H4 (cell line): ENCODE measurements around the gene CHFR. TPM values are rescaled to one million over a fixed set of nuclear protein-coding genes. Genes with fewer than 3 reads are reported as not detected.
"Not testable (repeated sequence)": the region's sequence is repeated elsewhere in the genome, so short reads cannot be mapped to it uniquely, and the experiment has no call there.

Source experiments
- DNase-seq: peaks from one replicate; pipeline ENCODE4 v3.0.0-alpha.2; 2015; ENCODE audit warnings: low spot score
- total RNA-seq: library from RNA; depleted of rRNA; stranded (reverse); fragments of >200 nt; shearing (Covaris generic); gene quantifications from 2 replicates; pipeline ENCODE4 v1.2.3, GENCODE V29; 2014

The CHFR gene
- total RNA-seq, 1 experiment from 2014 or later: 6.4 TPM

- no peak for DNase-seq
Observed at GRCh38 chr12:132874175-132874574, 13.2 kb downstream of the CHFR start.

- DNase-seq: no peak
Observed at GRCh38 chr12:132873724-132874123, 13.7 kb downstream of the CHFR start.

DNA sequence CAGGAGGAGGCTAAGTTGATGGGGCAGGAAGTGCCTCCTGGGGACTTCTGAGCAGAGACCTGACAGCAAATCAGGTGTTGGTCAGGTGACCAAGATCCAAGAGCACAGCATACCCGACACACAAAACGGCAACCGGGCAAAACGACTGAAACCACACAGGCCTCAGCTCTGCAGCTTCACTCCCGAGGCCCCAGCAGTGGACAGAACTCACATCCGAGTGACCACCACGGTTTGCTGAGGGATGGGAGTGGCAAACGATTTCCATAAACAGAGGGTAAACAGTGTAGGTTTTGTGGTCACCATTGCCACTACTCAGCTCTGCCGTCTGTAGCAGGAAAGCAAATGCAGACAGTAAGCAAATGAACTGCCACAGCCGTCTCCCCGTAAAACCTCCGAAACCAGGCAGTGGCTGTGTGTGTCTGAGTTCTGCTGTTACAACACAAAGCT, 14.4 kb downstream of the CHFR start:
- DNase-seq: no peak

DNA sequence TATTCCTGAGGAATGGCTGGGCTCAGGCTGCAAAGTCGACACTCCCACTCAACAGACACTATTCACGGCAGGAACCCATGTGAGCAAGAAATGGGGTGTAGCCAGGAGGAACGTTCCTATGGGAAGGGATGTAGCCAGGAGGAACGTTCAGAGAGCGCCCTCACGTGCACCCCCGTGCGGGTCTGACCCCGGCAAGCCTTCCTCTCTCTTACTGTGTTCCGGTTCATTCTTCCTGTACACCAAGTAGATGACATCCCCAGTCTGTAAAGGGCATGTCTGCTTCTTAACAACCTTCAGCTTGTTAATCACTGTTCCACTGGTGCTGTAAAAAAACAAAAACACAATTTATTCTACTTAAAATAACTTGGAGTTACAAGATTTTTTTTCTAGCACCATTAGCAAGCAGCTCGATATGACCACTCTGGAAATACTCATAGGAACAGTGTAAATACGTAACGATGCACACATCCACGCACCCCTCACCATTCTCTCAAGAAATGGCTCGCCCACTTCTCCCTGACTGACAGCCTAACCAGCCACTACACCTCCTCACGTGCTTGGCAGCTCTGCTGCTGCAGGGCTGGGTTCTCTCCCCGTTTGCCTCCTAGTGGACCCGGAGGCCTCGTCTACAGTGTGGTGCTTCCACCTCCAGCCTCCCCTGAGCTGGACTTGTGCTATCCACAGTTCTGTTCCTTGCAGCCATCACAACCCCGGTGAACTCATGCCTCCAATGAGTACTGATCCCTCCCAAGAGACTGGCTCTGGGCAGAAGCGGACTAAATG, 15.1 kb downstream of the CHFR start:
- no peak for DNase-seq

GRCh38 chr12:132869551-132869950, 17.9 kb downstream of the CHFR start:
- no peak for DNase-seq

DNA sequence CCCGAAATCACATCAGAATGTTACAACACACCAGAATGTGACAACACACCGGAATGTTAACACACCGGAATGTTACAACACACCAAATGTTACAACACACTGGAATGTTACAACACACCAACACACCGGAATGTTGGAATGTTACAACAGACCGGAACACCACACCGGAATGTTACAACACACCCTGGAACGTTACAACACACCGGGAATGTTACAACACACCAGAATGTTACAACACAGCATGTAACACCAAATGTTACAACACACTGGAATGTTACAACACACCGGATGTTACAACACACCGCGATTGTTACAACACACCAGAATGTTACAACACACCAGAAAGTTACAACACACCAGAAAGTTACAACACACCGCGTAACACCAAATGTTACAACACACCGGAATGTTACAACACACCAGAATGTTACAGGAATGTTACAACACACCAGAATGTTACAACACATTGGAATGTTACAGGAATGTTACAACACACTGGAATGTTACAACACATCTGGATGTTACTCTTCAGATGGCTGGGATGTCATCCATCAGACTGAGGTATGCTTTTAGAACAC, 21.1 kb downstream of the CHFR start:
- no peak for DNase-seq

- DNase-seq: no peak
Observed at GRCh38 chr12:132861558-132861957, 25.8 kb downstream of the CHFR start.

DNA sequence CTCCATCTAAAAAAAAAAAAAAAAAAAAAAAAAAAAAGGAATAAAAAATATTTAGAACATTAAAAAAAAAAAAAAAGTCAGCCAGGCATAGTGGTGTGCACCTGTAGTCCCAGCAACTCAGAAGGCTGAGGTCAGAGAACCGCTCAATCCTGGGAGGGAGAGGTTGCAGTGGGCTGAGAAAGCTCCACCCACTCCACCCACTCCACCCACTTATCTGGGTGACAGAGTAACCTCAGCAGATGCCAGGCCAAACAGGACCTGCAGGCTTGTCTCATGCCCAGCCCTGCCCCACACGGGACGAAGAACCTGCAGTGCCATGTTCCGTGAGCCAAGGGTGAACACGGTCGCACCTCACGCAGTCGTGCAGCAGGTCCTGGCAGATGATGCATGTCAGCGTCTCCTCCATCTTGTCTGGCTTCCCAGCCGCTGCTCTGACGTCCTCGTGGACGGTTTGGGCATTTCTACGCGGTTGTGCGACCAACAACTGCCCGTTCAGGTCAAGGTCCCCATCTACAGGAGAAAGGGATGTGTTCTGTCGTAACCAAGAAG, 28.6 kb downstream of the CHFR start:
- no peak for DNase-seq

DNA sequence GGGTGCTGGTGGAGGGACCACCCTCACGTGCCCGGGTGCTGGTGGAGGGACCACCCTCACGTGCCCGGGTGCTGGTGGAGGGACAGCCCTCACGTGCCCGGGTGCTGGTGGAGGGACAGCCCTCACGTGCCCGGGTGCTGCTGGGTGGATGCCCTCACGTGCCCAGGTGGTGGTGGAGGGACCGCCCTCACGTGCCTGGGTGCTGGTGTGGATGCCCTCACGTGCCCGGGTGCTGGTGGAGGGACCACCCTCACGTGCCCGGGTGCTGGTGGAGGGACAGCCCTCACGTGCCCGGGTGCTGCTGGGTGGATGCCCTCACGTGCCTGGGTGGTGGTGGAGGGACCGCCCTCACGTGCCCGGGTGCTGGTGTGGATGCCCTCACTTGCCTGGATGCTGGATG, 30.4 kb downstream of the CHFR start:
- not testable (repeated sequence) for DNase-seq

DNA sequence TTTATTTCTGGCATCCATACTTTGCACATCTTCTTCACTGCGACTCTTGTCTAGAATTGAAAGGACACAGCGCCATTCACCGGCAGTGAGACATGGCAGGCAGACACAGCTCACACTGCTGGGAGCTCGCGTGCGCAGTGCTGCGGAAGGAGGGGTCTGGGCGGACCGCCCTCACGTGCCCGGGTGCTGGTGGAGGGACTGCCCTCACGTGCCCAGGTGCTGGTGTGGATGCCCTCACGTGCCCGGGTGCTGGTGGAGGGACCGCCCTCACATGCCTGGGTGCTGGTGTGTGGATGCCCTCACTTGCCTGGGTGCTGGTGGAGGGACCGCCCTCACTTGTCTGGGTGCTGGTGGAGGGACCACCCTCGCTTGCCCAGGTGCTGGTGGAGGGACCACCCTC, 30.8 kb downstream of the CHFR start:
- no peak for DNase-seq

GRCh38 chr12:132855211-132855610, 32.2 kb downstream of the CHFR start:
- DNase-seq: not testable (repeated sequence)

DNA sequence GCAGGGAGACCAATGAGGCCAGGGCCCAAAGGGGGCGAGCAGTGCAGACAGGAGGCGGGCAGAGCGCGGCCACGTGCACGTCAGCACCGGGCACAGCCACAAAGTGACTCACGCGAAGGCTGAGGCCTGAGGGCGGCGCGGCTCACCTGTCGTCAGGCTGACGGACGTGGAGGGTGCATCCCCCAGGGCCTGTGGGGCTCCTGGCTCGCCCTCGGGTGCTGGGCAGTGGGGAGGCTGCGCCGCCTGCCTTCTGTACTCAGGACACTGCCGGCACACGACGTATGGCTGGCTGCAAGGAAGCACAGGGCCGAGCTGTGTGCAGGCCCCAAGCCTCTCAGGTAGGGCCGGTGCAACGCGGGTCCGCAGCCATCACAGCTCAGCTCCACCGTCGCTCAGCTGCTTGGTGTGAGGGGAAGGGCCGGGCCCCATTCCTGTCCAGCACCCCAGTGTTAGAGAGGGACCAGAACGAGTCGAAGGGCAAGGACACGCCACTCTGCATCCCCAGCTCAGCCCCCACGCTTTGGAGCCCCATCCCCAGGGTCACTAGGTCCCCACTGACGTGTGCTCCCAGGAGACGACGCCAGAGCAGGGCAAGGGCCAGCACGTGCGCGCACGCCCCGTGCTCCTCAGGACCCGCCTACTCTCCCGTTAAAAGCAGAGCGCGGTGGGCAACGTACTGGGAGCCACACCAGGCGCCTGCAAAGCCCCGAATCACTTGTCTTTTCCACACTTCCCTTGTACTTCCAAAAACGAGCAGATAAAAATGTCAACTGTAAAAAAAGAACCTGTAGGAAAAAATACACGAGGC, 33.9 kb downstream of the CHFR start:
- no peak for DNase-seq

- DNase-seq: no peak
Observed at GRCh38 chr12:132852496-132852895, 34.9 kb downstream of the CHFR start.

- no peak for DNase-seq
Observed at GRCh38 chr12:132851465-132851864, 35.9 kb downstream of the CHFR start.

- DNase-seq: no peak
Observed at GRCh38 chr12:132850291-132850690, 37.1 kb downstream of the CHFR start.

DNA sequence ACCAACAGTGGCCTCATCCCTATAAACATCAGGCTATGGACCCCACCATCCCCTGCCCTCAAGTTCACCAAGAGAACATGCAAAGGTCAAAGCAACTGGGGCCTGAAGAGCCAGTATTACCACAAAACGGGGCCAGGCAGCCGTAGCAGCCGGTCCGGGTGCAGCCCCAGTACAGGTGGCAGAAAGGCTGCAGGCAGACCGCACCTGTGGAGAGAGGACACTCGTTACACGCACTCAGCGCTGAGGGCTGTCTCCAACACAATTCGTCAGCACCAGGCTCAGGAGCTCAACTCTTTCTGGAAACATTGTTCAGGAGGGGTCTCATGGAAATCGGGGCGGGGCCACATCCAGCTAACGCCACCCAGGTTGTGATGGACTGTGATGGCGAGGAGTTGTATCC, 38.9 kb downstream of the CHFR start:
- DNase-seq: no peak

- no peak for DNase-seq
Observed at GRCh38 chr12:132847363-132848356, 39.7 kb downstream of the CHFR start.

GRCh38 chr12:132844681-132845080, 42.7 kb downstream of the CHFR start:
- DNase-seq: not testable (repeated sequence)

GRCh38 chr12:132842449-132843045, 44.9 kb downstream of the CHFR start:
- no peak for DNase-seq

GRCh38 chr12:132841151-132841550, 46.3 kb downstream of the CHFR start:
- no peak for DNase-seq

- no peak for DNase-seq
Observed at GRCh38 chr12:132840536-132840935, 46.9 kb downstream of the CHFR start.
